DMS114 treated with DMSO at 0.1 percent for 48 hours (cell line): ENCODE measurements around the gene TMUB1.
A peak's percentile ranks its signal among the peaks of the same experiment; 100 is the strongest.

Source experiments
- DNase-seq: peaks from one replicate; lab custom pipeline; 2025; ENCODE audit not compliant: unreplicated experiment; lab: John Stamatoyannopoulos, UW

TMUB1 gene

GRCh38 chr7:151086802-151087244 lies 3.5 kb upstream of the TMUB1 start:
- no peak for DNase-seq

- peak; percentile 68 for DNase-seq
Measured at GRCh38 chr7:151085691-151086620, 2.7 kb upstream of the TMUB1 start, which contains the start of gene AGAP3. Gene AGAP3 (plus strand): TSS chr7:151086475. CDS start chr7:151086742, 267 bp downstream.

- DNase-seq, result no peak
Measured at GRCh38 chr7:151085329-151085690, 2.0 kb upstream of the TMUB1 start.

GRCh38 chr7:151083824-151084160 lies 499 bp upstream of the TMUB1 start:
- no peak for DNase-seq

GRCh38 chr7:151082141-151083070 lies 887 bp downstream of the TMUB1 start:
- no peak for DNase-seq

GRCh38 chr7:151081170-151082101 lies 1.9 kb downstream of the TMUB1 start:
- DNase-seq, result no peak

- peak; percentile 76 for DNase-seq
Measured at GRCh38 chr7:151080522-151081169, 2.6 kb downstream of the TMUB1 start, which contains the start of gene FASTK. Gene FASTK (minus strand): TSS chr7:151080809. CDS start chr7:151080766, 43 bp downstream.

GRCh38 chr7:151080067-151080521 lies 3.2 kb downstream of the TMUB1 start:
- DNase-seq, result no peak

GRCh38 chr7:151079199-151079910 lies 3.9 kb downstream of the TMUB1 start:
- no peak for DNase-seq

GRCh38 chr7:151078233-151079040 lies 4.9 kb downstream of the TMUB1 start:
- DNase-seq, result no peak

GRCh38 chr7:151077705-151078232 lies 5.5 kb downstream of the TMUB1 start:
- no peak for DNase-seq

- no peak for DNase-seq
Measured at GRCh38 chr7:151076863-151077704, 6.2 kb downstream of the TMUB1 start.

GRCh38 chr7:151075978-151076426 lies 7.3 kb downstream of the TMUB1 start:
- DNase-seq, result no peak

- no peak for DNase-seq
Measured at GRCh38 chr7:151075662-151075971, 7.7 kb downstream of the TMUB1 start.

GRCh38 chr7:151074817-151075661 lies 8.3 kb downstream of the TMUB1 start:
- DNase-seq, result no peak

GRCh38 chr7:151073990-151074389 lies 9.3 kb downstream of the TMUB1 start:
- DNase-seq, result no peak
